ENCODE results near the gene VGLL4. TPM values are rescaled to one million over a fixed set of nuclear protein-coding genes. Genes with fewer than 3 reads are reported as not detected.
"Not testable (repeated sequence)": the region's sequence is repeated elsewhere in the genome, so short reads cannot be mapped to it uniquely, and the experiment has no call there.

VGLL4 gene
- total RNA-seq, 4 donors from 2014 or later: 41.3 to 54.7 (median 49.5) TPM

DNA sequence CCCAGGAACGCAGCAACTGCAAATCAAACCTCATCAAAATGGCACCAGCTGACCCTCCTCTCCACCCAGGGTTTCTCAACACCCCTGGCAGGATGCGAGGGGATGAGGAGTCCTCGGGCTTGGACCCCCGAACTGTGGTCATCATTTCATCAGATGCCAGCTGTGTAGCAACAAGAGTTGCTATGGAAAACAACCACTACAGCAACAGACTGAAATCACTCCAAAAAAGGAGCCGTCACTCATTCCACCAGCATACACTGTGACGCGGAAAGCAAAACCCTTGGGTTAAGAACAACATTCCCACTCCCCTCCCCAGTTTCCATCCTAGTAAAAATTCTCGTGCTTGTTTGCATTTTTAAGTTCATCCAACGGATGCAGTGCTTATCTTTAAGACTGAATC is 40.1 kb downstream of the VGLL4 start:
- DNase-seq (ENCODE audit: low spot score) (no peak), ATAC-seq (ENCODE audit: low FRiP score) (peak; percentile 55)

DNA sequence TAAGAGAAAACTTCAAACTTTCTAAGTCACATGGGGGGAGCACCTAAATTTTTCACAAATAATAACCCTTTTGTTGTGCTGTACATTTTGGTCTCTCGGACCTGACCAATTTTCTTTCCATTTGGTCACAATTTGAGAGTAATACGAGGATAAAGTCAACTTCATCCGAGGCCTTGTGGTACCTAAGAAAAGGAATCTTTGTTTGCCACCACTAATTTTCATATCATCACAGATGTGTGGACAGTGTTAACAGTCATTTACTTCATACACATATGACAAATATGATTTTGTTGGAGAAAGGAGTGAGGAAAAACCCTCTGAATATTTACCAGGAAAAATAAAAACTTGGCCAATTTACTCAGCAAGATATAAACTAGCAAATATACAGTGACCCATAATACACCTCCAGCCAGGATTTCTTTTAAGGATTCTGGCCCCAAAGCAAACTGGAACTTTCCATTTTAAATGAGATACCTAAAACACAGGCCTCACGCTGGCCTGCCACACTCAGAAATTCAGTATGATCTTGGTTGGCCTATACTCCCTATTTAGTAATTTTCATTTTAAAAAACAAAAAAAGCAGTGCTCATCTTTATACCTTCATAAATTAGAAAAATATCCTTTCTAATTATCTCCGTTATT is 40.7 kb downstream of the VGLL4 start:
- TF ChIP-seq, protein P1, sequence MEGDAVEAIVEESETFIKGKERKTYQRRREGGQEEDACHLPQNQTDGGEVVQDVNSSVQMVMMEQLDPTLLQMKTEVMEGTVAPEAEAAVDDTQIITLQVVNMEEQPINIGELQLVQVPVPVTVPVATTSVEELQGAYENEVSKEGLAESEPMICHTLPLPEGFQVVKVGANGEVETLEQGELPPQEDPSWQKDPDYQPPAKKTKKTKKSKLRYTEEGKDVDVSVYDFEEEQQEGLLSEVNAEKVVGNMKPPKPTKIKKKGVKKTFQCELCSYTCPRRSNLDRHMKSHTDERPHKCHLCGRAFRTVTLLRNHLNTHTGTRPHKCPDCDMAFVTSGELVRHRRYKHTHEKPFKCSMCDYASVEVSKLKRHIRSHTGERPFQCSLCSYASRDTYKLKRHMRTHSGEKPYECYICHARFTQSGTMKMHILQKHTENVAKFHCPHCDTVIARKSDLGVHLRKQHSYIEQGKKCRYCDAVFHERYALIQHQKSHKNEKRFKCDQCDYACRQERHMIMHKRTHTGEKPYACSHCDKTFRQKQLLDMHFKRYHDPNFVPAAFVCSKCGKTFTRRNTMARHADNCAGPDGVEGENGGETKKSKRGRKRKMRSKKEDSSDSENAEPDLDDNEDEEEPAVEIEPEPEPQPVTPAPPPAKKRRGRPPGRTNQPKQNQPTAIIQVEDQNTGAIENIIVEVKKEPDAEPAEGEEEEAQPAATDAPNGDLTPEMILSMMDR (IDR thresholded peaks at IDR 0.05): no peak

More for the DNA sequence above, 40.1 kb downstream of the VGLL4 start:
- TF ChIP-seq, protein P1 (IDR thresholded peaks at IDR 0.05): no peak

DNA sequence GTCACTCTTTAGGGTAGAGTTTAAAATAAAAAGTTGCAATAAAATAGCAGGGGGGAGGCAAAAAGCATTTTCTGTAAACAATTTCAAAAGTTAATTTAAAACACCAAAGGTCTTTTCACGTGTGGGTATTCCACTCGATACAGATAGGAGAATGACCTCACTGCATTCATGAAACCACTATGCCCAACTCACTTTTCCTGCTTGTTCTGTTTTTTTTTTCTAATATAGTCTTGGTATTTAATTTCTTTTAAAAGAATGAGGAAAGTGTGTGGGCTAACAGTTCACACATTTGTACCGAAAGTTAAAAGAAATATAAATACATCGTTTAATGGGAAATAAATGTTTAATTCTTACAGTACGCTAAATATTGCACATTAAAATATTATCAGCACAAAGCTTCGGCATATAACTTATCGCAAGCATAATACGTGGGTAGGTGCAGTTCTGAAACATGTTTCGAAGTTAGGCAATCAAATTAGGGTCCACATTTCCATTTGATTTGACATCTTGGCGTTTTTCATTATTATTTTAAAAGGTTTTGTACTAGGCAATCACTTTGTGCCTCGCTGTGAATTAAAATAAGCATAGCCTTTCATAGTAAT is 41.4 kb downstream of the VGLL4 start:
- TF ChIP-seq, protein P1 (IDR thresholded peaks at IDR 0.05): no peak
- no peak for ATAC-seq (ENCODE audit: low FRiP score)
- DNase-seq (ENCODE audit: low spot score): no peak

More for the DNA sequence above, 40.7 kb downstream of the VGLL4 start:
- ATAC-seq (ENCODE audit: low FRiP score): no peak
- no peak for DNase-seq (ENCODE audit: low spot score)

DNA sequence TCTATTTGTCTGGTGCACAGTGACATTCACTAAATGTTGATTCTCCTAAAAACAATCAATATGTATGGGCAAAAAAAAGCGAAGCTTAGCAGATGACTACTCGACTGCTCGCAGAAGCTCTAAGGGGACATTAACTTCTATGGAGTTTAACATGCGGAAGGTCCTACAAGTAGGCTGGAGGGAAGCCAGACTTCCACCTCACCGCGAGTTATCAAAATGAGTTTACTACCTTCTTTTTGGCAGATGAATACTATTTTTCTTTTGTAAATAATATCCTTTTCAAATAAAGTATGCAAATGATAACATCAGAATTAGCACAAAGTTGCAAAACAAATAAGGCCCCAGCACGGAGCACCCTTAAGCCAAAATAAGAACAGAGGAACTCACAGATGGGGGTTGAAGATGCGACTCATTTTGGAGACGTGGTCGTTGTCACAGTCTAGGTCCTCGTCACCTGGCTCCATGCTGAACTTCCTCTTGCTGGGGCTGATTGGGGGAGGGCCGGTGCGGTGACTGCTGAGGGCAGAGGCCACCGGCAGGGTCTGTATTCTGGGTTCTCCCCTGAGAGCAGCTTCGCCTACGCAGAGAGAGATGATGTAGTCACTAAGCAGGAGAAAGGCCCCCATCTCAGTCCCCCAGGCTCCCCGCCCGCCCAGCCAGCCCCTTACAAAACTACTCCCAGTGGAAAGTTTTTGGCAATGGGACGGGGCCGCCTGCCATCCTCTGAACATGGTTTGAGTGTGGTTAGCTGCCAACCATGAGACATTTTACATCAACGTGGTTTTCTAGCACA is 42.1 kb downstream of the VGLL4 start:
- ATAC-seq (ENCODE audit: low FRiP score) (no peak), DNase-seq (ENCODE audit: low spot score) (no peak)
- TF ChIP-seq, protein P1 (IDR thresholded peaks at IDR 0.05): no peak

DNA sequence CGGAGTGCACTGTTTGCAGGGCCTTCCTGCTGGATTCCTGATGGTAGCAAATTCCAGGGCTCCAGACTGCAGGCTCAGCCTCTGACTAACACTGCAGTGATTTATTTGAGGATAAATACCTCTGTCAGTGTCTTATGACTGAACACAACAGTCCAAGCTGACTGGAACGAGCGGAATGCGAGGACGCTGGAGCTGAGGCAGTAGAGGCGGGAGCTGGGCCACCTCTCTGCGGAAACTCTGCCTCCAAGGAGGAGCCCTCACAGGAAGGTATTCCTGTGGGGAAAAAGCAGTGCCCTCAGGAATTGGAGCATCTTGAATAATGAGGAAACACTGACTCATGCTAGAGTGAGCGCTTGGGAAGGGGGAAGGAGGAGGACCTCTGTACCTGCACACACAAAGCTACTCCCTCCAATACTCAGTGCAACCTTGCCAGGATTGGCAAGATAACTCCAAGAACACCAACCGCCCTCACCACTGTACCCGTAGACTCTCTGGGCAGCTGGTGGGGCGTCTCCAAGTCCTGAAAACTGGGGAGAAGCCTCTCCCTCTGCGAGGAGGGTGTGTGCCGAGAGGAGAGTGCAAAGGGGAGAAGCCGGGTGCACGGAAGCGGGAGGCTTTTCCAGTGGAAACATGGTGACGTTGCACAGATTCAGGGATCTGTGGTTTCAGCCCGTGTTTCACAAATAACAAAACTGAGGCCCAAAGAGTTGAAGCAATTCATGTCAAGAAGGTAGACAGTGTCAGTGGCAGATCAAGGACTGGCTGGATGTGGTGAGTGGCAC is 43.0 kb downstream of the VGLL4 start:
- peak; percentile 94 for ATAC-seq (ENCODE audit: low FRiP score)
- DNase-seq (ENCODE audit: low spot score): no peak
- TF ChIP-seq, protein P1 (IDR thresholded peaks at IDR 0.05): no peak

DNA sequence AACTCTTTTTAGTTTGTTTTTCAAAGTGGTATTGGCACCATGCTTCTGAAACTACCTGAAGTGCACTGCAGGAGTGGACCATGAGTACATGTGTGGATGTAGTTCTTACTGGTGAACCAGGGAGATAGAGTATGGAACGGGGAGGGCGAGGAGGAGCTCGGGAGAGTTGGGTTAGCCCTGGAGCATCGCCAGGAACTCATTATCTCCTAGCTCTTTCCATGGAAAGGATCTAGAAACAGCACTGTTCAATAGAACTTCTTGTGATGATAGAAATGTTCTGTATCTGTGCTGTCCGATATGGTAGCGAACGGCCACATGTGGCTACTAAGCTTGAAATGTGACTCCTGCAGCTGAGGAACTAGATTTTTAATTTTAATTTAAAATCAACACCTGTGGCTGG is 47.3 kb downstream of the VGLL4 start:
- DNase-seq (ENCODE audit: low spot score) (no peak), ATAC-seq (ENCODE audit: low FRiP score) (no peak)
- TF ChIP-seq, protein P1 (IDR thresholded peaks at IDR 0.05): no peak

DNA sequence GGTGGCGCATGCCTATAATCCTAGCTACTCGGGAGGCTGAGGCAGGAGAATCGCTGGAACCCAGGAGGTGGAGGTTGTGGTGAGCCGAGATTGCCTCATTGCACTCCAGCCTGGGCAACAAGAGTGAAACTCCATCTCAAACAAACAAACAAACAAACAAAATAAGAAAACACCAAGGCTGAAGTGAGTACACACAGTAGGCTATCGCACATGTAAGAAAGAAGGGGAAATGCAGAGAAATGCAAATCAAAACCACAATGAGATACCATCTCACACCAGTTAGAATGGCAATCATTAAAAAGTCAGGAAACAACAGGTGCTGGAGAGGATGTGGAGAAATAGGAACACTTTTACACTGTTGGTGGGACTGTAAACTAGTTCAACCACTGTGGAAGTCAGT is 48.7 kb downstream of the VGLL4 start:
- not testable (repeated sequence) for DNase-seq (ENCODE audit: low spot score); ATAC-seq (ENCODE audit: low FRiP score)

All from omental fat pad (tissue), 4 donors.